Left ventricle myocardium inferior (tissue), 1 donor: Measurements from ENCODE around the gene SUGCT. TPM values are rescaled to one million over a fixed set of nuclear protein-coding genes. Genes with fewer than 3 reads are reported as not detected.

Source experiments
- DNase-seq: peaks from one replicate; pipeline ENCODE4 v3.0.0-alpha.2; 2020
- H3K27ac ChIP-seq: fragments of 200-600 bp; replicated peaks from 2 replicates; pipeline ENCODE4 v1.8.0; 2021
- H3K27me3 ChIP-seq: fragments of 200-600 bp; 2 replicates; pipeline ENCODE4 v1.8.0; 2021; ENCODE audit warnings: low read depth
- H3K36me3 ChIP-seq: fragments of 200-600 bp; 2 replicates; pipeline ENCODE4 v1.8.0; 2021
- H3K4me1 ChIP-seq: fragments of 200-600 bp; 2 replicates; pipeline ENCODE4 v1.8.0; 2021
- H3K4me3 ChIP-seq: fragments of 200-600 bp; 2 replicates; pipeline ENCODE4 v1.8.0; 2021; ENCODE audit warnings: mild to moderate bottlenecking, moderate library complexity
- H3K9me3 ChIP-seq: fragments of 200-600 bp; replicated peaks from 2 replicates; pipeline ENCODE4 v1.8.0; 2021
- CTCF ChIP-seq: fragments of 200-600 bp; IDR thresholded peaks from 2 replicates; pipeline ENCODE4 v1.8.0; 2021; ENCODE audit warnings: antibody characterized with exemption, mild to moderate bottlenecking, borderline replicate concordance
- intact Hi-C: fragments of 100-400 bp; cut with micrococcal nuclease; formaldehyde crosslinking; loops from one replicate; pipeline ENCODE4 v1.11.0; 2022
- total RNA-seq: library from RNA; stranded (reverse); fragmentation: NEBNext Ultra II Directional; extraction: Animal tissue kit (Norgen Biotek cat#: 25700); gene quantifications from one replicate; pipeline ENCODE4 v1.2.1, GENCODE V29; 2021
- donor health status: DM: no; HTN: yes; CAD: no; lungs with severe emphysema.

SUGCT gene
- total RNA-seq, 1 donor from 2014 or later, result 5.0 TPM

GRCh38 chr7:40531956-40532355 lies 397.2 kb downstream of the SUGCT start:
- no peak for DNase-seq
- H3K4me3 ChIP-seq, result no peak overlapping the region
- no peaks in the 10 kb centered on the region for H3K9me3 ChIP-seq
- TF ChIP-seq CTCF, result no peak
- intact Hi-C loops, result no loop called here
- no peak overlapping the region for H3K27ac ChIP-seq
- H3K36me3 ChIP-seq, result no peaks in the 10 kb centered on the region
- H3K27me3 ChIP-seq, result no peaks in the 10 kb centered on the region
- no peaks in the 10 kb centered on the region for H3K4me1 ChIP-seq

- H3K27ac ChIP-seq, result no peak overlapping the region
- no peak for DNase-seq
- TF ChIP-seq CTCF, result no peak
- H3K36me3 ChIP-seq, result no peaks in the 10 kb centered on the region
- no peak overlapping the region for H3K4me3 ChIP-seq
- no peaks in the 10 kb centered on the region for H3K4me1 ChIP-seq
- no peaks in the 10 kb centered on the region for H3K9me3 ChIP-seq
- no peaks in the 10 kb centered on the region for H3K27me3 ChIP-seq
- intact Hi-C loops, result no loop called here
Observed at GRCh38 chr7:40535678-40536077, 400.9 kb downstream of the SUGCT start.

GRCh38 chr7:40536421-40536820 lies 401.6 kb downstream of the SUGCT start:
- intact Hi-C loops, result no loop called here
- H3K4me3 ChIP-seq, result no peak overlapping the region
- TF ChIP-seq CTCF, result no peak
- no peak overlapping the region for H3K27ac ChIP-seq
- no peaks in the 10 kb centered on the region for H3K27me3 ChIP-seq
- no peaks in the 10 kb centered on the region for H3K9me3 ChIP-seq
- no peaks in the 10 kb centered on the region for H3K4me1 ChIP-seq
- H3K36me3 ChIP-seq, result no peaks in the 10 kb centered on the region
- no peak for DNase-seq

- H3K4me3 ChIP-seq, result no peak overlapping the region
- no peak overlapping the region for H3K27ac ChIP-seq
- DNase-seq, result no peak
- no peaks in the 10 kb centered on the region for H3K9me3 ChIP-seq
- TF ChIP-seq CTCF, result no peak
- H3K27me3 ChIP-seq, result no peaks in the 10 kb centered on the region
- H3K4me1 ChIP-seq, result no peaks in the 10 kb centered on the region
- no peaks in the 10 kb centered on the region for H3K36me3 ChIP-seq
- intact Hi-C loops, result no loop called here
Observed at GRCh38 chr7:40538281-40538680, 403.5 kb downstream of the SUGCT start.

- Histone ChIP-seq H3K36me3 (no peaks in the 10 kb centered on the region), H3K27ac (no peak overlapping the region), H3K9me3 (no peaks in the 10 kb centered on the region), H3K4me3 (no peak overlapping the region), H3K4me1 (no peaks in the 10 kb centered on the region), H3K27me3 (no peaks in the 10 kb centered on the region)
- intact Hi-C loops, result no loop called here
- no peak for TF ChIP-seq CTCF
- no peak for DNase-seq
Observed at GRCh38 chr7:40541336-40541735, 406.5 kb downstream of the SUGCT start.
